PC-9 (cell line): ENCODE results near the gene PGS1.

Experiments used
- CTCF ChIP-seq: fragments of 200-600 bp; sonication (generic); conservative IDR thresholded peaks from 2 replicates; pipeline ENCODE4 v1.6.1; 2017; ENCODE audit warnings: mixed run types, antibody characterized with exemption, mild to moderate bottlenecking, moderate library complexity
- EZH2 ChIP-seq: fragments of 200-600 bp; sonication (generic); IDR thresholded peaks from 2 replicates; pipeline ENCODE4 v1.8.0; 2017; ENCODE audit warnings: antibody characterized with exemption, low read depth

GRCh38 chr17:78376161-78376560 lies 2.3 kb upstream of the PGS1 start:
- TF ChIP-seq CTCF: no peak
- no peak for TF ChIP-seq EZH2
